ENCODE data around the gene SNCG. TPM values are rescaled to one million over a fixed set of nuclear protein-coding genes. Genes with fewer than 3 reads are reported as not detected.
"Not testable (repeated sequence)": the region's sequence is repeated elsewhere in the genome, so short reads cannot be mapped to it uniquely, and the experiment has no call there.

SNCG gene
- total RNA-seq, 1 experiment from 2014 or later = 7.3 TPM

DNA sequence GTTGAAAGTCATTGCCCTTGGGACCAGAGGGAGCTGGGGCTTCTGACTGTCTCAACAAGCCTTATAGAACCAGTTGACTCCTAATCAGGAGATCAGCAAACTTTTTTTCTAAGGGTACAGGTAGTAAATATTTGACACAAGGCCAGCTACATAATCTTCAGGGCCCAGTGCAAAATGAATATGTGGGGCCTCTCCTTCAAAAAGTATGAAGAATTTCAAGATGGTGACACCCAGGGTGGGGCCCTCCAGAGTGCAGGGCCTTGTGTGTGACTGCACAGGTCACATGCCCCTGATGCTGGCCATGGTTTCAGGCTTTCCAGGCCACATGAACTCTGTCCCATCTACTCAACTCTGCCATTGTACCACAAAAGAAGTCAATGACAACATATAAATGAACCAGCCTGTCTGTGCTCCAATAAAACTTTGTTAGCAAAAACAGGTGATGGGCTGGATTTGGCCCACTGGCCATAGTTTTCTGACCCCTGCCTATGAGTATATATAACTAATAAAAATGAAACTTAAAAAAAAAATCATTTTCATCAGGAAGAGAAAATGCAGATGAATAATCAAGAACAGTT lies 7.1 kb upstream of the SNCG start:
- Mint-ChIP-seq H3K4me1 (ENCODE audit: insufficient read depth, unreplicated experiment) (no peaks in the 10 kb centered on the region), H3K4me3 (ENCODE audit: unreplicated experiment) (no peak overlapping the region), H3K27me3 (ENCODE audit: insufficient read depth, unreplicated experiment) (no peaks in the 10 kb centered on the region), H3K27ac (ENCODE audit: low read depth, unreplicated experiment) (no peak overlapping the region), H3K9me3 (ENCODE audit: unreplicated experiment) (peaks cover 10% of the 10 kb centered on the region), H3K36me3 (ENCODE audit: insufficient read depth, unreplicated experiment) (no peaks in the 10 kb centered on the region)
- POLR2A ChIA-PET = interaction anchor here (1.2 kb wide), 1 partner anchor 17 kb away, joined by 3 read pairs; the partner anchor contains the start of gene ADIRF
- TF ChIP-seq CTCF (IDR thresholded peaks at IDR 0.05; ENCODE audit: unreplicated experiment) = no peak
- CTCF ChIA-PET = interaction anchor here (0.8 to 1.7 kb wide), 4 partner anchors 8 to 17 kb away, joined by 3 to 7 read pairs (median 5); partner anchors contain the start of gene ADIRF
- no peak for DNase-seq (ENCODE audit: unreplicated experiment)
- intact Hi-C loops (cut with micrococcal nuclease) = no loop called here
- no TSS peak for BruUV-seq (replicated peaks)

GRCh38 chr10:86952106-86952505 lies 6.3 kb upstream of the SNCG start:
- Mint-ChIP-seq H3K4me3 (ENCODE audit: unreplicated experiment) (no peak overlapping the region), H3K27ac (ENCODE audit: low read depth, unreplicated experiment) (no peak overlapping the region)

DNA sequence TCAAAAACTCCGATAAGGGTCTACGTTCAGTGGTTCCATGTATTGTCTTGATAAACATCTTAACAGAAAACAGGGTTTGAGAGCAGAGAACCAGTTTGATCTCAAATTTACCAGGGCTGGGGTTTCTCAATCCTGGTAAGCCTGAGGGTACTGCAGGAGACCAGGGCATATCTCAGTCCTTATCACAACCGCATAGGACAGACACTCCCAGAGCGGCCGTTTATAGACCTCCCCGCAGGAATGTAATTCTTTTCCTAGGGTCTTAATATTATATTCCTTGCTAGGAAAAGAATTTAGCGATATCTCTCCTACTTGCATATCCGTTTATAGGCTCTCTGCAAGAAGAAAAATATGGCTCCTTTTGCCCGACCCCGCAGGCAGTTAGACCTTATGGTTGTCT lies 5.7 kb upstream of the SNCG start:
- CTCF ChIA-PET = interaction anchor here (0.7 to 1.3 kb wide), 3 partner anchors 13 to 16 kb away, joined by 3 to 5 read pairs (median 4); partner anchors contain the start of gene ADIRF
- H3K9me3 Mint-ChIP-seq (ENCODE audit: unreplicated experiment) = peaks cover 10% of the 10 kb centered on the region

More at GRCh38 chr10:86952106-86952505, 6.3 kb upstream of the SNCG start:
- no peaks in the 10 kb centered on the region for H3K36me3 Mint-ChIP-seq (ENCODE audit: insufficient read depth, unreplicated experiment)
- no peak for DNase-seq (ENCODE audit: unreplicated experiment)
- TF ChIP-seq CTCF (IDR thresholded peaks at IDR 0.05; ENCODE audit: unreplicated experiment) = no peak
- BruUV-seq (replicated peaks) = no TSS peak
- POLR2A ChIA-PET = interaction anchor here (0.6 to 1.2 kb wide), 3 partner anchors 16 to 124 kb away, joined by 3 read pairs; partner anchors contain the start of gene ADIRF
- CTCF ChIA-PET = interaction anchor here (1.2 to 1.5 kb wide), 3 partner anchors 12 to 16 kb away, joined by 4 to 6 read pairs (median 5); partner anchors contain the start of gene ADIRF
- H3K4me1 Mint-ChIP-seq (ENCODE audit: insufficient read depth, unreplicated experiment) = no peaks in the 10 kb centered on the region
- H3K27me3 Mint-ChIP-seq (ENCODE audit: insufficient read depth, unreplicated experiment) = no peaks in the 10 kb centered on the region
- intact Hi-C loops (cut with micrococcal nuclease) = no loop called here
- peaks cover 10% of the 10 kb centered on the region for H3K9me3 Mint-ChIP-seq (ENCODE audit: unreplicated experiment)

DNA sequence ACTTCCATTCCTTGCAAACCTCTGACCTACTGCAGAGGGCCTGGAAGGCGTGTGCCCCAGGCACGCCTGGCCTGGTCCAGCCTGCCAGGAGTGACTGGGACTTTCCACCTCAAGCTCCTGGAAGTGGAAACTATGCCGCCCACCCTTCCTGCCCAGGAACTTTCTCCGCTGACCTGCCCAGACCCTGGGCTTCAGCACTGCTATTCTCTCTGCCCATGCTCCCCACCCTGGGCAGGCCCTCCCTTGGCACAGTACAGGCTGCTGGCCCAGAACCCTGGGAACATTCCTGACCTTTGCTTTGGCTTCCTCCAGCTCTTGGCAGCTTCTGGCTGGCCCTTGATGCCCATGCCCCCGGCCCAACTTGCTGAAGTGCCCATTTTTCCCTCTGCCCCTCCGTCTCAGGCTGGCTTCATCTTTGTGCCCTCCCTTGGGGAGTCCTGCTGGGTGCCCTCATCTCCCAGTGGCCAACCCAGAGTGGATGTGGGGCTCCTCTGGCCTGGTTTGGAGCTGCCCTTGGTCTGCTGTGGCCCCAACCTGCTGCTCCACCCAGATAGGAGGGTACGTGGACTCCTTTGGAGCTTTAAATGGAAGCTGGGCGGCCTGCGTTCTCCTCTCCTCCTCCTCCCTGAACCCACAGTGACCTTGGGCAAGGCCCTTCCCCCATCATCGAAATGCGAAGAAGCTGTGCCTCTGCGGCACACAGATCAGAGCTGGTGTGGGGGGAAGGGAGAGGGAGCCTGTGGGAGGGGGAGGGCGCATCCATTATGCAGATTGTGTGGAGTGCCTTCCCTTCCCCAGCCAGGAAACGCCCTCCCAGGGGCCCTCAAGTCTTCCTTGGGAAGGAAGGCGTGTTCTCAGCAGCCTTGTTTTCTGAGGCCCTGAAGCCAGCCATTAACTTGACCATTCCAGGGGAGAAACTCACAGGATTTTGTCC lies 4.4 kb upstream of the SNCG start:
- intact Hi-C loops (cut with micrococcal nuclease) = no loop called here
- Mint-ChIP-seq H3K27me3 (ENCODE audit: insufficient read depth, unreplicated experiment) (no peaks in the 10 kb centered on the region), H3K27ac (ENCODE audit: low read depth, unreplicated experiment) (no peak overlapping the region), H3K9me3 (ENCODE audit: unreplicated experiment) (peaks cover 10% of the 10 kb centered on the region), H3K36me3 (ENCODE audit: insufficient read depth, unreplicated experiment) (no peaks in the 10 kb centered on the region), H3K4me3 (ENCODE audit: unreplicated experiment) (no peak overlapping the region), H3K4me1 (ENCODE audit: insufficient read depth, unreplicated experiment) (peaks cover 6% of the 10 kb centered on the region)
- ChIA-PET CTCF (interaction anchor here (1.2 kb wide), 1 partner anchor 14 kb away, joined by 3 read pairs; no protein-coding TSS in a partner anchor), POLR2A (interaction anchor here (1.0 kb wide), 1 partner anchor 15 kb away, joined by 4 read pairs; no protein-coding TSS in a partner anchor)
- BruUV-seq (replicated peaks) = no TSS peak
- no peak for TF ChIP-seq CTCF (IDR thresholded peaks at IDR 0.05; ENCODE audit: unreplicated experiment)
- no peak for DNase-seq (ENCODE audit: unreplicated experiment)

More for the DNA sequence above, 5.7 kb upstream of the SNCG start:
- H3K36me3 Mint-ChIP-seq (ENCODE audit: insufficient read depth, unreplicated experiment); intact Hi-C loops (cut with micrococcal nuclease); H3K27ac Mint-ChIP-seq (ENCODE audit: low read depth, unreplicated experiment); DNase-seq (ENCODE audit: unreplicated experiment); H3K27me3 Mint-ChIP-seq (ENCODE audit: insufficient read depth, unreplicated experiment); H3K4me3 Mint-ChIP-seq (ENCODE audit: unreplicated experiment); H3K4me1 Mint-ChIP-seq (ENCODE audit: insufficient read depth, unreplicated experiment); BruUV-seq (replicated peaks): not testable (repeated sequence)
- POLR2A ChIA-PET = interaction anchor here (0.6 to 1.2 kb wide), 3 partner anchors 16 to 123 kb away, joined by 3 to 4 read pairs (median 3); no protein-coding TSS in a partner anchor

Data from MCF 10A (cell line).